ENCODE measurements around the gene AMPH.

DNA sequence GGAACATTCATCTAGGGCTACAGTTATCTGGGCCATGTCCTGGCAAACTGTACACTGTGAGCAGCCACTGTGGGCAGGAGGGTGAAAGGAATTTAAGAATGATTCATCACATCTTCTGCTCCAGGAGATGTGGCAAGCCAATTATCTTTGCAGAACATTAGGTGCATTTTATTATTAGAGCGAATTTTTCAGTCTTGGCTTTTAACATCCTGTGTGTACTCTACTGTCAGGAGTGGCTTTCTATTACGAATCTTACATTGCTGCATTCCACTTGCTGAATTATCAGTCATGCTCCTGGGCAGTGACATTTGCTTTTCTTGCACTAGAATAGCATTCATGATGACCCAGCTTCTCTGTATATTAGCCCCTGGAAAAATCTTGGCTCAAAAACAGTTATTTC lies 248.5 kb downstream of the AMPH start:
- TF ChIP-seq, protein P1, sequence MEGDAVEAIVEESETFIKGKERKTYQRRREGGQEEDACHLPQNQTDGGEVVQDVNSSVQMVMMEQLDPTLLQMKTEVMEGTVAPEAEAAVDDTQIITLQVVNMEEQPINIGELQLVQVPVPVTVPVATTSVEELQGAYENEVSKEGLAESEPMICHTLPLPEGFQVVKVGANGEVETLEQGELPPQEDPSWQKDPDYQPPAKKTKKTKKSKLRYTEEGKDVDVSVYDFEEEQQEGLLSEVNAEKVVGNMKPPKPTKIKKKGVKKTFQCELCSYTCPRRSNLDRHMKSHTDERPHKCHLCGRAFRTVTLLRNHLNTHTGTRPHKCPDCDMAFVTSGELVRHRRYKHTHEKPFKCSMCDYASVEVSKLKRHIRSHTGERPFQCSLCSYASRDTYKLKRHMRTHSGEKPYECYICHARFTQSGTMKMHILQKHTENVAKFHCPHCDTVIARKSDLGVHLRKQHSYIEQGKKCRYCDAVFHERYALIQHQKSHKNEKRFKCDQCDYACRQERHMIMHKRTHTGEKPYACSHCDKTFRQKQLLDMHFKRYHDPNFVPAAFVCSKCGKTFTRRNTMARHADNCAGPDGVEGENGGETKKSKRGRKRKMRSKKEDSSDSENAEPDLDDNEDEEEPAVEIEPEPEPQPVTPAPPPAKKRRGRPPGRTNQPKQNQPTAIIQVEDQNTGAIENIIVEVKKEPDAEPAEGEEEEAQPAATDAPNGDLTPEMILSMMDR (conservative IDR thresholded peaks at IDR 0.05 in 1 of 2, IDR thresholded peaks at IDR 0.05 in 1 of 2; ENCODE audit: low read depth in 1 of 2, low read length in 2 of 2), result no peak
- TF ChIP-seq EZH2 (IDR thresholded peaks at IDR 0.05; ENCODE audit: low read length, missing control alignments), result no peak
